ENCODE results near the gene FBXO21.

DNA sequence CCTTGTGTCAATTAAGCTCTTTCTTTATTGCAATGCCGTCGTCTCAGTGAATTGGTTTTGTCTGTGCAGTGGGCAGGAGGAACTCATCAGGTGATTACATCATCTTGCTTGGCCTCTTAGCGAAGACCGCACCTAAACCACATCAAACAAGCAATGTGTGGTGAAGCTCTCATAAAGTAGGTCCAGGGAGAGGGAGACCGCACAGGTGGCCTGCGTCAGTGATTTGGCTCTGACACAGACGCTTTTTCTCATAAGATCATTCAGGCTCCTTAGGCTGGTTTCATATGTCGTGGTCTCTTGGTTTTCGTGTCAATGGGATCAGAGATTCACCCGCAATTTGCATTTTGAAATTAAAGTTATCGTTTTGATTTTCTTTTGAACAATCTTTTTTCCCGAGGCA, 84.4 kb downstream of the FBXO21 start:
- TF ChIP-seq, protein P1, sequence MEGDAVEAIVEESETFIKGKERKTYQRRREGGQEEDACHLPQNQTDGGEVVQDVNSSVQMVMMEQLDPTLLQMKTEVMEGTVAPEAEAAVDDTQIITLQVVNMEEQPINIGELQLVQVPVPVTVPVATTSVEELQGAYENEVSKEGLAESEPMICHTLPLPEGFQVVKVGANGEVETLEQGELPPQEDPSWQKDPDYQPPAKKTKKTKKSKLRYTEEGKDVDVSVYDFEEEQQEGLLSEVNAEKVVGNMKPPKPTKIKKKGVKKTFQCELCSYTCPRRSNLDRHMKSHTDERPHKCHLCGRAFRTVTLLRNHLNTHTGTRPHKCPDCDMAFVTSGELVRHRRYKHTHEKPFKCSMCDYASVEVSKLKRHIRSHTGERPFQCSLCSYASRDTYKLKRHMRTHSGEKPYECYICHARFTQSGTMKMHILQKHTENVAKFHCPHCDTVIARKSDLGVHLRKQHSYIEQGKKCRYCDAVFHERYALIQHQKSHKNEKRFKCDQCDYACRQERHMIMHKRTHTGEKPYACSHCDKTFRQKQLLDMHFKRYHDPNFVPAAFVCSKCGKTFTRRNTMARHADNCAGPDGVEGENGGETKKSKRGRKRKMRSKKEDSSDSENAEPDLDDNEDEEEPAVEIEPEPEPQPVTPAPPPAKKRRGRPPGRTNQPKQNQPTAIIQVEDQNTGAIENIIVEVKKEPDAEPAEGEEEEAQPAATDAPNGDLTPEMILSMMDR (IDR thresholded peaks at IDR 0.05; ENCODE audit: low read depth, low read length, poor library complexity, severe bottlenecking): no peak
- no peak for TF ChIP-seq EZH2phosphoT487 (IDR thresholded peaks at IDR 0.05; ENCODE audit: borderline replicate concordance, low read length)

Data from DOHH2 (cell line).